ENCODE measurements around the gene MBP.

- TF ChIP-seq CTCF (IDR thresholded peaks at IDR 0.05 in 8 of 11, conservative IDR thresholded peaks at IDR 0.05 in 3 of 11) = no peak
- no peak for TF ChIP-seq POLR2AphosphoS5 (IDR thresholded peaks at IDR 0.05)
- TF ChIP-seq POLR2A (IDR thresholded peaks at IDR 0.05) = no peak
Observed at GRCh38 chr18:76982038-76982437, 150.5 kb downstream of the MBP start.

Measured in spleen (tissue), 7 donors.